ENCODE data around the gene CD226. TPM values are rescaled to one million over a fixed set of nuclear protein-coding genes. Genes with fewer than 3 reads are reported as not detected.

CD226 gene
- total and polyA plus RNA-seq, 2 of the 13 experiments (the other 11 are each of a cell fraction or from before 2014, with no cell fraction given), result 0.13 to 0.77 TPM

GRCh38 chr18:69889009-69889408, 58.7 kb downstream of the CD226 start:
- no peak for FAIRE-seq

More at GRCh38 chr18:69889009-69889408, 58.7 kb downstream of the CD226 start:
- Histone ChIP-seq H3K9me3 (ENCODE audit: low read length) (no peaks in the 10 kb centered on the region), H3K9ac (ENCODE audit: insufficient read depth, low read depth, low read length) (no peak overlapping the region), H3K79me2 (ENCODE audit: insufficient read depth, low read length) (no peaks in the 10 kb centered on the region), H3K27ac (ENCODE audit: extremely low read length, insufficient read depth, low read length) (no peak overlapping the region), H3K36me3 (replicated peaks in 1 of 2; ENCODE audit: control insufficient read depth in 1 of 2, insufficient read depth in 2 of 2, low read length in 2 of 2) (no peaks in the 10 kb centered on the region), H3K27me3 (ENCODE audit: control insufficient read depth in 1 of 2, insufficient read depth in 2 of 2, low read length in 2 of 2) (no peaks in the 10 kb centered on the region), H2AFZ (ENCODE audit: low read length) (no peak overlapping the region), H3K4me1 (ENCODE audit: insufficient read depth, low read length) (peaks cover 13% of the 10 kb centered on the region), H3K4me2 (ENCODE audit: low read depth, low read length) (no peak overlapping the region), H4K20me1 (ENCODE audit: insufficient read depth, low read length) (no peaks in the 10 kb centered on the region), H3K4me3 (replicated peaks in 1 of 3; ENCODE audit: insufficient read depth in 1 of 3, low read depth in 2 of 3, low read length in 3 of 3) (no peak overlapping the region)
- no peak for ATAC-seq
- no peak for DNase-seq (ENCODE audit: low spot score)
- CTCF ChIA-PET (ENCODE audit: low intra/inter-chr PET ratio, low total read pairs), result no interaction called here
- no TSS peak for BruUV-seq (replicated peaks)
- intact Hi-C loops (cut with micrococcal nuclease; ENCODE audit: unreplicated experiment) (no loop called here), in situ Hi-C loops (cut with HindIII; ENCODE audit: extremely low pct_ligation_motif_present, low pct_unique_long_range_greater_than_20kb) (no loop called here)
- 88% methylated on average over 4 of the region's 4 CpGs for WGBS (ENCODE audit: low lambda C conversion rate)
- POLR2A ChIA-PET, result no interaction called here
- TF ChIP-seq ZNF337 (CRISPR knock-in tag; IDR thresholded peaks at IDR 0.05; ENCODE audit: borderline replicate concordance, low read depth) (no peak), PBX3 (CRISPR knock-in tag; IDR thresholded peaks at IDR 0.05; ENCODE audit: borderline replicate concordance) (no peak), ZNF501 (CRISPR knock-in tag; IDR thresholded peaks at IDR 0.05) (no peak), ZNF713 (CRISPR knock-in tag; IDR thresholded peaks at IDR 0.05) (no peak), NAIF1 (CRISPR knock-in tag; IDR thresholded peaks at IDR 0.05; ENCODE audit: borderline replicate concordance) (no peak), MEF2D (CRISPR knock-in tag; IDR thresholded peaks at IDR 0.05) (no peak), ZBTB42 (CRISPR knock-in tag; IDR thresholded peaks at IDR 0.05) (no peak), ZNF564 (CRISPR knock-in tag; IDR thresholded peaks at IDR 0.05) (no peak), ZNF484 (CRISPR knock-in tag; IDR thresholded peaks at IDR 0.05; ENCODE audit: borderline replicate concordance, low read depth) (no peak), TERF1 (CRISPR knock-in tag; IDR thresholded peaks at IDR 0.05) (no peak), PTBP1 (IDR thresholded peaks at IDR 0.05; ENCODE audit: low read depth, low read length, poor library complexity, severe bottlenecking) (no peak), GPN1 (CRISPR knock-in tag; IDR thresholded peaks at IDR 0.05; ENCODE audit: borderline replicate concordance) (no peak), SKI (IDR thresholded peaks at IDR 0.05; ENCODE audit: partially characterized antibody) (no peak), ZNF556 (CRISPR knock-in tag; IDR thresholded peaks at IDR 0.05; ENCODE audit: borderline replicate concordance) (no peak), RNF2 (conservative IDR thresholded peaks at IDR 0.05; ENCODE audit: low read depth) (no peak), ZNF614 (CRISPR knock-in tag; IDR thresholded peaks at IDR 0.05; ENCODE audit: borderline replicate concordance) (no peak)
